Prostate gland (tissue), 2 donors: ENCODE results near the gene SLC35F5.

Experiments used
- POLR2A ChIP-seq: fragments of 450-650 bp; IDR thresholded peaks from one replicate; pipeline ENCODE4 v1.6.1; 2016; ENCODE audit warnings: antibody characterized with exemption, mild to moderate bottlenecking
- POLR2AphosphoS5 ChIP-seq: sonication (generic); formaldehyde crosslinking; IDR thresholded peaks from one replicate; pipeline ENCODE4 v1.6.1; 2017; ENCODE audit warnings: antibody characterized with exemption
- TF ChIP-seq, protein P1 (sequence below), 4 experiments: fragments of 200-600 bp in 2 of 4; fragments of 450-650 bp in 2 of 4; sonication (generic) in 2 of 4; IDR thresholded peaks; 1 replicate in 3 of 4; 2 replicates in 1 of 4; pipeline ENCODE4 v1.5.1; 2016 to 2019; ENCODE audit warnings: antibody characterized with exemption in 4 of 4, mild to moderate bottlenecking in 2 of 4, moderate library complexity in 2 of 4

DNA sequence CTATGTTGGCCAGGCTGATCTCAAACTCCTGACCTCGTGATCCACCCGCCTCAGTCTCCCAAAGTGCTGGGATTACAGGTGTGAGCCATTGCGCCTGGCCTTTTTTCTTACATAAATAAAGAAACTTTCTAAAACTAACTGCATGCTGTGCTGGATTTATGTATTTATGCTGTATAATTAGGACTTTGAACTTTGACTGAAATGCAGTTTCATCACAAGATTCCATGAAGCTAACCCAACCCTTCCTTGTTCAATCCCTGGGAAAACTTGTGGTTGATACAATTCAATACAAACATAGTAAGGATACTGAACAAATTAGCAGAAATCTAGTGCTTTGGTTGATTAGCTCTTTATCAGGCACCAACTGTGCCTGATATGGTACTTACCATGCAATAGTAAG lies 20.9 kb upstream of the SLC35F5 start:
- TF ChIP-seq, protein P1, sequence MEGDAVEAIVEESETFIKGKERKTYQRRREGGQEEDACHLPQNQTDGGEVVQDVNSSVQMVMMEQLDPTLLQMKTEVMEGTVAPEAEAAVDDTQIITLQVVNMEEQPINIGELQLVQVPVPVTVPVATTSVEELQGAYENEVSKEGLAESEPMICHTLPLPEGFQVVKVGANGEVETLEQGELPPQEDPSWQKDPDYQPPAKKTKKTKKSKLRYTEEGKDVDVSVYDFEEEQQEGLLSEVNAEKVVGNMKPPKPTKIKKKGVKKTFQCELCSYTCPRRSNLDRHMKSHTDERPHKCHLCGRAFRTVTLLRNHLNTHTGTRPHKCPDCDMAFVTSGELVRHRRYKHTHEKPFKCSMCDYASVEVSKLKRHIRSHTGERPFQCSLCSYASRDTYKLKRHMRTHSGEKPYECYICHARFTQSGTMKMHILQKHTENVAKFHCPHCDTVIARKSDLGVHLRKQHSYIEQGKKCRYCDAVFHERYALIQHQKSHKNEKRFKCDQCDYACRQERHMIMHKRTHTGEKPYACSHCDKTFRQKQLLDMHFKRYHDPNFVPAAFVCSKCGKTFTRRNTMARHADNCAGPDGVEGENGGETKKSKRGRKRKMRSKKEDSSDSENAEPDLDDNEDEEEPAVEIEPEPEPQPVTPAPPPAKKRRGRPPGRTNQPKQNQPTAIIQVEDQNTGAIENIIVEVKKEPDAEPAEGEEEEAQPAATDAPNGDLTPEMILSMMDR (IDR thresholded peaks at IDR 0.05), result no peak
- TF ChIP-seq POLR2A (no peak), POLR2AphosphoS5 (no peak)
